G401 (cell line): Measurements from ENCODE around the gene VARS2. TPM values are rescaled to one million over a fixed set of nuclear protein-coding genes. Genes with fewer than 3 reads are reported as not detected.
"Not testable (repeated sequence)": the region's sequence is repeated elsewhere in the genome, so short reads cannot be mapped to it uniquely, and the experiment has no call there.

Source experiments
- DNase-seq: peaks from one replicate; pipeline ENCODE4 v3.0.0-alpha.2; 2015; ENCODE audit warnings: low spot score
- in situ Hi-C: cut with HindIII; loops from 2 replicates; pipeline ENCODE4 v1.10.0; 2016; ENCODE audit warnings: low sequenced_read_pairs, mixed read lengths
- total RNA-seq: library from RNA; depleted of rRNA; stranded (reverse); fragments of >200 nt; shearing (Covaris generic); gene quantifications from 2 replicates; pipeline ENCODE4 v1.2.3, GENCODE V29; 2014

Gene VARS2
- total RNA-seq, 1 experiment from 2014 or later = 105 TPM

DNA sequence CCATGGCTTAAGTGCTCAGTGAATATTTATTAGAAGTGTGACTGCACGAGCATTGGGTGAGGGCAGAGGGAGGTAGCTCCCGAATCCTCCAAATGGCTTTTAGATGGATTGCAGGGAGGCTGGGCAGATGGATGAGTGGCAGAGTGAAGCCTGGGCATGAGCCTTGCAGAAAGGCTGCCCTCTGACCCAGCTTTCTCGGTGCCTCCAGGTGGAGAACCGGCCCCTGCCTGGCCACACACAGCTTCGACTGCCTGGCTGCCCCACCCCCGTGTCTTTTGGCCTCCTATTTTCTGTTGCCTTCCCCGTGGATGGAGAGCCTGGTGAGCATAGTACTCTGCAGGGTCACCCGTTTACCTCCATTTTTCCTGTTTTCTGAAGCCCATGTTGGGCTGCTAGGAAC, 3.4 kb downstream of the VARS2 start:
- in situ Hi-C loops = no loop called here
- DNase-seq = no peak

DNA sequence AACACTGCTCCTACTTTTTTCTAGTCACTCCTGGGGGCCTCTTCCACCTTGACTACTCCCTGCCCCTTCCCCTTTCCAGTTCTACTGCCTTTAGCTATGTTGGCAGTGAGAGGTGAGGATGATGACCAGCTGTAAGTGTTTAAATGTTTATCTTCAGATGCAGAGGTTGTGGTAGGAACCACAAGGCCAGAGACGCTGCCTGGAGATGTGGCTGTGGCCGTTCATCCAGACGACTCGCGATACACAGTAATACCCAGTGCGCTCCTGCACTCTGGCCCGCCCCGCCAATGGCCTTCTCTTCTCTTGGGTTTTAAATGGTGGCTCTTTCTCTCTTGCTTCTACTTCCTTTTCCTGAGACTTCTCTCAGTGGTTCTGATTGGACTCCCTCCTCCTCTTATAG, 4.6 kb downstream of the VARS2 start:
- no peak for DNase-seq
- in situ Hi-C loops = no loop called here

DNA sequence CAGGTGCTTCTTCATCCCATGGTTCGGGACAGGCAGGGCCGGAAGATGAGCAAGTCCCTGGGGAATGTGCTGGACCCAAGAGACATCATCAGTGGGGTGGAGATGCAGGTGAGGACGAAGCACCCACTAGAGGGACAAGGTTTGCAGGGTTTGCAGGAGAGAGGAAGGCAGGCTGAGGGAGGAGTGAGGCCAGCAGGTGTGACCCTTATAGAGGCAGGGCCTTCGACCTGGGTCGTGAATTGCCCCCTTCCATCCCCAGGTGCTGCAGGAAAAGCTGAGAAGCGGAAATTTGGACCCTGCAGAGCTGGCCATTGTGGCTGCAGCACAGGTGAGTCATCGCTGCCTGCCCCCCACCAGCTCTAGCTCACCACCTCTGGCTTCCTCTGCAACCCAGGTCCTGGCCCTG, 8.4 kb downstream of the VARS2 start:
- no peak for DNase-seq
- in situ Hi-C loops = no loop called here

DNA sequence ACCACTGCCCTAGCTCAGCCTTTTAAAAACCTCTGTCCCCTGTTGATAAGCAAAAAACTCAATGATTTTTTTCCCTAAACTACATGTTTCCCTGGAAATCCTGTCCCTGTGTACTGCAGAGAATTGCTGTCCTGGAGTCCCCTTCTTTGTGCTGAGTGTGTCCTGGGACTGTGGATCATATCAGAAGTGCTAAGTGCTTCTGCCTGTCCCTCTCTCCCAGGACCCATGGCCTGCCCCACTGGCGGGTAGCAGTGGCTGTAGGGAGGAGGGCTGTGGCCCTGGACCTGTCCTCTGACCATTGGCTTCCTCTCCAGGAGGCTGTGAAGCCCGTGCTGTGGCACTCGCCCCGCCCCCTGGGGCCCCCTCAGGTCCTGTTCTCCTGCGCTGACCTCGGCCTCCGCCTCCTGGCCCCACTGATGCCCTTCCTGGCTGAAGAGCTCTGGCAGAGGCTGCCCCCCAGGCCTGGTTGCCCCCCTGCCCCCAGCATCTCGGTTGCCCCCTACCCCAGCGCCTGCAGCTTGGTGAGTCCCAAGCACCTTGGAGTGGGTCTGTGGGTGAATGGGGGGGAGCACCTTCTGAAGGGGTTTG, 10.1 kb downstream of the VARS2 start:
- in situ Hi-C loops, DNase-seq: not testable (repeated sequence)

DNA sequence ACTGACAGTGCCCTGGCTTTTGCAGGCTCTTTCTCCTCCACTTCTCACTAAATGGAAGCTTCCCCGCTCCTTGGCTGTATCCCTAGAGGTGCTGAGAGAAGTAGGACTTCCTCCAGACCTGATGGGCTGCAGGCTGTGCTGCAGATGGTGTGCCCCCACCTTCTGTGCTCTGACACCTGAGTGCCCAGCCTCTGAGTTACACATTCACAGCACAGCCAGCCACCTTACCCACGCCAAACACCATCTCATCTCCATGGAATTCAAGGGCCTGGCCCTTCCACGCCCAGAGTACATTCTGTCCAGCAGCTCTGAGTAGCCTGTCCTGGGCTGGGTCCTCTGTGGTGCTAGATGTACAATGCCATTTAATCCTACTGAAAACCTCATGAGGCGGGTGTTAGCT, 12.6 kb downstream of the VARS2 start:
- in situ Hi-C loops = no loop called here
- peak; percentile 84 for DNase-seq

DNA sequence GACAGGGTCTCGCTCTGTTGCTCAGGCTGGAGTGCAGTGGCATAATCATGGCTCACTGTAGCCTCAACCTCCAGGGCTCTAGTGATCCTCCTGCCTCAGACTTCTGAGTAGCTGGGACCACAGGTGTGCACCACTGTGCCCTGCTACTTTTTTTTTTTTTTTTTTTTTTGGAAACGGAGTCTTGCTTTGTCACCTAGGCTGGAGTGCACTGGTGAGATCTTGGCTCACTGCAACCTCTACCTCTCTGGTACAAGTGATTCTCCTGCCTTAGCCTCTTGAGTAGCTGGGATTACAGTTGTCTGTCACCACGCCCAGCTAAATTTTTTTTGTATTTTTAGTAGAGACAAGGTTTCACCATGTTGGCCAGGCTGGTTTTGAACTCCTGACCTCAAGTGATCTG, 13.0 kb downstream of the VARS2 start:
- in situ Hi-C loops, DNase-seq: not testable (repeated sequence)

DNA sequence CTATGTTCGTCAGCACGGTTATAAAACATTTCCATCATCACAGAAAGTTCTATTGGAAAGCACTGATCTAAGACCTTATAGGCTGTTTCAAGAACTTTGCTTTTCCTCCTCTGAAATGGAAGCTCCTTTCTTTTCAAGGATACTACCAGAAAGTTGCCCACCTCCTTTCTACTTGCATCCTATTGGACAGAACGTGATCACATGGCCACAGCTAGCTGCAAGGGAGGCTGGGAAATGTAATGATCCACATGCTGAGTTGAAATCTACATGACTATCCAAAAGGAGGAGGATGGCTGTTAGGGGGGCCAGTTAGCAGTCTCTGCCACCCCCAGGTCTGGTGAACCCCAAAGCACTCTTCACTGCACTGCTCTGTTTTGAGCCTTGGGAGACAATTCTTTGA, 14.6 kb downstream of the VARS2 start:
- in situ Hi-C loops = no loop called here
- DNase-seq = no peak

DNA sequence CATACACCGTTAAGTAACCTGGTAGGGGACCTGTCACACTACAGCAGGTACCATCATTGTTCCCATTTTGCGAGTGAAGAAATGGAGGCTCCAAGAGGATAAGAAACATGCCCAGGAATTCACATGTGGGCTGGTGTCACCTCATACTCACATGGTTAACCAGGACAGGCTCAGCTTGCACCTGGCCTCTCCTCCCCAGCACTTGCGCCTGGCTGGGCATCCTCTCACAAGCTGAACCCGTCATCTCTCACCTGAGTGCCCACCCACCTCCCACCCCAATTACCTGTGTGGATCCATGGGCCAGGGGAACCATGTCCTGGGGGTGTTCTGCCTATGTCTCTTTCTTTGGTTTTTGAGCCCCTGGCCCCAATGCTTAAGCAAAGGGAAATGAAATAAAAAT, 16.5 kb downstream of the VARS2 start:
- DNase-seq = no peak
- in situ Hi-C loops = no loop called here

DNA sequence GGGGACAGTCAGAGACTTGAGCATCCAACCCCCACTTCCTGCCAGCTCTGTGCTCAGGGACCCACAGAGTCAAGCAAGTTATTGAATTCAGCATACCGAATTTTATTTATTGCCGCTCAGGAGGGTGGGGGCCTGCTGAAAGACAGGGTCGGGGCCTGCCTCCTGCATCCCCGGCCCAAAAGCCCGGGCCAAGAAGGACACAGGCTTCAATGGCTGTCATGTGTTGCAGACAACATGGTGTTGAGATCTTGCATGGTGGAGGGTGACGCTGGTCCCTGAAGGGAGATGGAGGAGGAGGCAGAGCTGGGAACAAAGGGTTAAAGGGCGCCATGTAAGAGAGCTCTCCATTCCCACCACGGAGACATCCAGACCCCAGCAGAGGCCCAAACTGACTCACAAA, 17.2 kb downstream of the VARS2 start:
- no peak for DNase-seq
- in situ Hi-C loops = no loop called here

DNA sequence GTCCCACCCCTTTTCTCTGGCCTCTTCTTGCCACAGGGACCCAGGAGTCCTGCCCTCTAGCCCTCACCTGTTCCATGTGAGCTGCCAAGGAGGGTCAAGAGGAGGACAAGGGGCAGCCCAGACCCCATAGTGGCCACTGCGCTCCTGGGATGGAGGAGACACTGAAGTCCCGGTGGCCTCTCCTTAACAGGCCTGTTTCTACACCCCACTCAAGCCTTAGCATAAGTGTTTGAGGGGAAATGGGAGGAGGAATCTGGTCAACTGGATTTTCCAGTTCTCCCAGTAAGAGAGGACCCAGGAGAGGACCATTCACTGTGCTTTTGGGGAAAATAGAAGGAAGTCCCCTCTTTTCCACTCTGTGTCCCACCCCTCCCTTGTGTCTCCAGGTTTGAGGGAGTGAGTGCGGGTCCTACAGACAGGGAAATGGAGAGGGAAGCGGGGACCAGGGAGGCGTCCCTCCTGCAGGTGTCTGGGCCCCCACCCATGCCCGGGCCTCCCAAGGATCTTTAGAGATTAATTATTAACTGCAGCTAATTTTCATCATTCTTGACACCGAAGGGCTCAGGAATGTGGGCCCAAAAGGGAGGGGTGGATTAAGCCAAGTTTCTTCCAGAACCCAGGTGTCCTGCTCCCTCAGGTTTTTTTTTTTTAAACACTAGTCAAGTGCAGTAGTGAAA, 18.1 kb downstream of the VARS2 start, which contains the start of gene SFTA2:
Gene SFTA2, minus strand, starts transcription at position 202 of the 677 bp plus-strand sequence. Its CDS starts 74 bp downstream, at position 128.
- DNase-seq = no peak
- in situ Hi-C loops = no loop called here

DNA sequence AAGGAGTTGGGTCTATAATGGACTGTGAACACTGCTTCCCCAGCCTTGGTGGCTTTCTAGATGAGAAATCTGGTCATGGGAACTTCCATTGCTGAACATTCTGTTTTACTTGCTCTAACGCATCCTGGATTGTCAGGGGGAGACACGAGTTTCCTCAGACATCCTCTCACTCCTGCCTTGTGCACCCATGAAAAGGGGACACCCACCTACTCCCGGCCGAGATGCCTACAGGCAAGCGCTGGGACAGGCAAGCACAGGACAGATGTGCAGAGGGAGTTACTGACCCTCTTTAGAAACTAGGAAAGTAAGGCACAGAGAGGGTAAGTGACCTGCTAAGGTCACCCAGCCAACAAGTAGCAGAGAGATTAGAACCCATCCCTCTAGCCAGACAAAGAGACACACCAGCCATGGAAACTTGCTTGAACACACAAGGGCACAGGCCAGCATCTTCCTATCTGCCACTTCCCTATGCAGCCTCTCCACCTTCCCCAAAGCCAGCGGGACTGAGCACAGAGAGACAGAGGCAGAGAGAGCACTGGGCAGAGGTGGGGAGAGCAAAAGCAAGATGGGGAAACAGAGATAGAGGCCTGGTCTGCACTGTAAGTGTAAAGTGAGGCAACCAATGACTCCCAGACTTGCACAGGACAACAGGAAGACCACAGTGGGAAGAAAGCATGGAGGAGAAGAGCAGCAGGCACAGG, 18.8 kb downstream of the VARS2 start:
- in situ Hi-C loops = no loop called here

DNA sequence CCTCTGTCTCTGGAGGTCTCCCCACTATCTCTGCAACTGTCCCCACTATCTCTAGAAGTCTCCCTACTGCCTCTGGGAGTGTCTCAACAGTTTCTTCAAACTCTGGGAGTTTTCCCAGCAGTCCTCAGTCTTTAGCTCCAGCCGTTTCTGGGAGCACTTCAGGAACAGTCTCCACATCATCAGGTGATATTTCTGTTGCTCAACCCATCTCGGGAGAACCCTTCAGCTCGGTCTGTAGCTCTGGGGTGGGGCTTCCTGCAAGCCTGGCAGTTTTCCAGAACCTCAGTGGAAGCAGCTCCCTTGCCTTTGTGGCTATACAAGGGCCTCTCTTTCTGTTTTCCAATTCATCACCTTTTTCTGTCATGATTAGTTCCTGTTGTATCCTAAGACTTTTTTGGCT, 21.0 kb downstream of the VARS2 start:
- in situ Hi-C loops = no loop called here
- no peak for DNase-seq

More for the DNA sequence above, 18.8 kb downstream of the VARS2 start:
- DNase-seq = no peak

DNA sequence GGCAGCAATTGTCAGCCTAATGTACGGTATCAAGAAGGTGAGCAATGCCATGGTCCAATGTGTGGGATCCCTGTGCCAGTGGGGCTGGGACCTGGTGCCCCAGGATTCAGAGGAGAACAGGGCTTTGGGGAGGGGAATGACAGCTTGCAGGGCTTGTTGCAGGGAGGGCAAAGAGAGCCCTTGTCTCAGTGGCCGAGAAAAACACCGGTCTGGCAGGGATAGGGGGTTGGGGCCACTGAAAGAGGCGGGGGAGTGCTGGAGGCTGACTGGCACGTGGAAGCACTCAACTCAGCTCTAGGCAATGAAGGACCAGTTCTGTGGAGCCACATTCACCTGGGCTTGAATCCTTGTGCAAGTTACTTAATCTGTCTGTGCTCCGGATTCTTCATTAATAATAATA, 23.2 kb downstream of the VARS2 start:
- in situ Hi-C loops = no loop called here
- no peak for DNase-seq

DNA sequence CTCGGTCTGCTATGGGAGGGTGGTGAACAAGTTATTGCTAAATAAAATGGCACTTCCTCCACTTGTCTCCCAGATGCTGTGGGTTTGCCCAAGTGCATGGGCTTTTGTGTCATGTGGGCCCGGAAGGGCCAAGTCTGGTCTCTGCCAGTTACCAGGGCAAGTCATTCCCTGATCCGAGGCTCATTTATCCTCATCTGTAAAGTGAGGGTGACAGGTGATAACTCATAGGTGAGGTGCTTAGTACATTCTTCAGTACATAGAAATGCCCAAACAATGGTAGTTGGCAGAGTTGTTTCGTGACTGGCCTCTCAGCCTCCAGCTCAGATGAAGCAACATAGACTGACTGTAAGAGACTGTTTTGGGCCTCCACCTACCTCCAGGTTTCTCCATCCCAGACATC, 24.7 kb downstream of the VARS2 start:
- DNase-seq = no peak
- in situ Hi-C loops = no loop called here

DNA sequence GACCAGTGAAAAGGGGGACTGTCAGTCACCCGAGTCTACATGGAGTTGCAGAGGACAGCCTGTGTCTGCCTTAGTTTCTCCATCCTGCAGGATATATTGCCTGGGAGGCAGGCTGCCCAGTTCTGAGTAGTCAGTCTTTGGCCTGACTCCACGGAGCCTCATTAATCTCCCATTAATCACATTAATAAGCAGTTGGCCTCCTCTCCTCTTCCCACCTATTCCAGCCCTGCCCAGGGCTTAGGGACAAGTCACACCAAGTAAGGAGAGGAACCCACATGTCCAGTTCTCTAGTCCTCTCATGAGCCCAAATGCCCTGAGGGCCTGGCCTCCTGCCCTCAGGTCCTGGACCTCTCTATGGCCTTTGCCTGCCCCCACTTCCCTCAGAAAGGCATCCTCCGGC, 25.4 kb downstream of the VARS2 start:
- in situ Hi-C loops = no loop called here

DNA sequence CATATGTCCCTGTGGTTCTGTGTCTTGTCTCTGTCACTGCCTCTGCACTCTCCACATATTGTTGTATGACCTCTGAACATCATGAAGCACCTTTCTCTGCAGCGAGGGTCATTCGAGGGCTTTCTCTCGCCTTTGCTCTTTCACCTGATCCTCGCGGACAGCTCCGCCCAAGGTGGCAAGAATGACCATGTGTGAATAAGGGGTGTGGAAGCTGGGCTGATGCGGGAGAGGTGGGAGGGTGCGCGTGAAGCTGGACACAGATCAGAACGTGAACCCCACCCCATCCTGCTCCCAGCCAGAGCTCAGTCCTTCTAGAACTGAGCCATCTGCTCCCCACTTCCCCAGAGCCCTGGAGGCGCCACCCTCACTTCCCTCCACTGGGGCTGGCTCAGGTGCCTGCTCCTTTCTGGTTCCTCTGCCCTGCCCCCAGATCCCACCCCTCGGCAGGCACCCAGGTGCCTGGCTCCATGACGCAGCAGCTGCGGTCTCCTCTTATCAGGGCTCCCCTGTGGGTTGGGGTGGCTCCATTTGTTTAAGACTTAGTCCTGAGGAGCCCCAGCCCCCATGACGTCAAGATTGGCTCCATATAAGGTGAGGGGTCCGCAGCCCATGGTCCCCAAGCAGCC, 26.4 kb downstream of the VARS2 start, which contains the start of gene MUCL3:
Gene MUCL3, plus strand, starts transcription at position 613 of the 626 bp plus-strand sequence. CDS start 27 bp downstream, outside the sequence.
- in situ Hi-C loops = no loop called here
- no peak for DNase-seq

More for the DNA sequence above, 25.4 kb downstream of the VARS2 start:
- DNase-seq = no peak

DNA sequence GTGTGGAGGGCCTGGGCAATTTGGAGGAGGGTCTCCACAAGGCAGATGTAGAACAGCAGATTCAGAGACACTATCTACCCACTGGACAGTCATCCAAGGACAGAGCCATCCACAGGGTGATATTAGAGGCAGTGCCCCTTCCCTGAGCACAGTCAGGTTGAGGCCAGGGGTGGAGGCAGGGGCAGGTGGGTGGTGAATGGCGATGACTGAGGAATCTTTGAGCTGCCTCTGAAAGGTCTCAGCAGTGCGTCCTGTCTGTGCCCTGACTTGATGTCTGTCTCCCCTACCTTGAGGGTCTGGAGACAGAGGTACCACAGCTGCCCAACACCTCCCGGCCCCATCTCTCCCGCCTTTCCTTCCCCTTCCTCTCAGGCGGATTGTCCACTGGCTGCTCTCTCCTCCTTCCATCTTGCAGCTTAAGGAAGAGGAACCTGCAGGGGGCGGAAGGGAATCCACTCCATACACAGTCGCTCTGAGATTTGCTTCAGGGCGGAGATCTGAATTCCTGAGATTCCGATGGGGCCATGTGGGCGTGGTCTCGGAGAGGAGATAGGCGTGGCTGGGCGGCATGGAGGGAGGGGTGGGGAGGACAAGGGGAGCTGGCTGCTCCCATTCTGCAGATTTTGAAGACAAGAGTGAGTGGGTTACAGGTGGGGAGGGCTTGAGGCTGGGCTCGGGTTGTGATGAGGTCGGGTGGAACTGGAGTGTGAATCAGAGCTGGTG, 28.5 kb downstream of the VARS2 start:
- DNase-seq = peak; percentile 3
- in situ Hi-C loops = no loop called here

DNA sequence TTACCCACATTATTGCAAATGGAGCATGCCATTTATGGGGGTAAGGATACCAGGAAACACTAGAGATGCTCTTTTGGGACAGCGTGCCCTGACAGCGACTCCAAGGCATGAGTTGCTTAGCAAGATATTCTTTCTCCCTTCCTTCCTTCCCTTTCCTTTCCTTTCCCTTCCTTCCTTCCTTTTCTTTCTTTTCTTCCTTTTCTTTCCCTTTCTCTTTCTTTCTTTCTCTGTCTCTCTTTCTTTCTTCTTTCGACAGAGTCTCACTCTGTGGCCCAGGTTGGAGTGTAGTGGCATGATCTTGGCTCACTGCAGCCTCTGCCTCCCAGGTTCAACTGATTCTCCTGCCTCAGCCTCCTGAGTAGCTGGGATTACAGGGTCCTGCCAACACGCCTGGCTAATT, 30.0 kb downstream of the VARS2 start:
- in situ Hi-C loops = no loop called here
- DNase-seq = no peak

DNA sequence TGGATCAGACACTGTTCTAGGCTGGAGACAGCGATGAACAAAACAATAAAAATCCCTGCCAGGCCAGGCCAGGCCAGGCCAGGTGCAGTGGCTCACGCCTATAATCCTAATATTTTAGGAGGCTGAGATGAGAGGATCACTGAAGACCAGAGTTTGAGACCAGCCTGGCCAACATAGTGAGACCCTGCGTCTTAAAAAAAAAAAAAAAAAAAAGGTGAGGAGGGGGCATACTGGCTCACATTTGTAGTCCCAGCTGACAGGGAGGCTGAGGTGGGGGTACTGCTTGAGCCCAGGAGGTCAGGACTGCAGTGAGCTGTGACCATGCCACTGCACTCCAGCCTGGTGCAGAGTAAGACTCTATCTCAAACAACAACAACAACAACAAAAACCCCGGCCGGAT, 31.2 kb downstream of the VARS2 start:
- no peak for DNase-seq
- in situ Hi-C loops = no loop called here
